H1 (cell line): Measurements from ENCODE around the gene SAE1. TPM values are rescaled to one million over a fixed set of nuclear protein-coding genes. Genes with fewer than 3 reads are reported as not detected.

Source experiments
- CBX5 ChIP-seq: fragments of 300-800, 300-1000 bp; sonication (generic); IDR thresholded peaks from 2 replicates; pipeline ENCODE4 v1.7.1; 2016; ENCODE audit warnings: antibody characterized with exemption, low read length, low read depth
- CEBPB ChIP-seq: IDR thresholded peaks from 2 replicates; pipeline ENCODE4 v1.6.1; 2012; ENCODE audit warnings: low read depth, low read length
- CREB1 ChIP-seq: IDR thresholded peaks from 2 replicates; pipeline ENCODE4 v1.6.1; 2012; ENCODE audit warnings: inconsistent platforms
- E2F6 ChIP-seq: IDR thresholded peaks from 2 replicates; pipeline ENCODE4 v1.6.1; 2012; ENCODE audit warnings: inconsistent platforms
- HDAC2 ChIP-seq, 2 experiments: fragments of 300-600 bp in 1 of 2; sonication (generic) in 1 of 2; IDR thresholded peaks; 2 replicates each; pipeline ENCODE4 v1.6.1; 2011 to 2012; ENCODE audit warnings: low read depth in 2 of 2, low read length in 2 of 2, mild to moderate bottlenecking in 2 of 2, moderate library complexity in 2 of 2, borderline replicate concordance in 1 of 2, inconsistent platforms in 1 of 2
- HDAC6 ChIP-seq: IDR thresholded peaks from one replicate; pipeline ENCODE4 v1.7.1; 2012; ENCODE audit warnings: low read depth, mild to moderate bottlenecking, inconsistent platforms, low read length, moderate library complexity
- JUN ChIP-seq: IDR thresholded peaks from 2 replicates; pipeline ENCODE4 v1.6.1; 2011; ENCODE audit warnings: low read depth, mild to moderate bottlenecking, improper control_type of control experiment, low read length
- JUND ChIP-seq: IDR thresholded peaks from 2 replicates; pipeline ENCODE4 v1.6.1; 2011; ENCODE audit warnings: mild to moderate bottlenecking, improper control_type of control experiment, low read length
- PHF8 ChIP-seq: fragments of 200-600 bp; sonication (generic); conservative IDR thresholded peaks from 2 replicates; pipeline ENCODE4 v1.7.1; 2012; ENCODE audit warnings: low read depth, mild to moderate bottlenecking, inconsistent platforms, low read length, moderate library complexity
- RAD21 ChIP-seq, 2 experiments: IDR thresholded peaks in 1 of 2; conservative IDR thresholded peaks in 1 of 2; 2 replicates each; pipeline ENCODE4 v1.6.1; 2011; ENCODE audit warnings: low read depth in 2 of 2, low read length in 2 of 2, improper control_type of control experiment in 1 of 2, inconsistent platforms in 1 of 2, mild to moderate bottlenecking in 1 of 2, moderate library complexity in 1 of 2
- SUZ12 ChIP-seq: fragments of 200-600 bp; sonication (generic); IDR thresholded peaks from 2 replicates; pipeline ENCODE4 v1.6.1; 2012; ENCODE audit warnings: mild to moderate bottlenecking, inconsistent platforms, low read length, moderate library complexity, mixed read lengths
- polyA plus RNA-seq, 7 experiments: library from polyadenylated mRNA; depleted of rRNA in 3 of 7; stranded (reverse) in 5 of 7; unstranded in 2 of 7; fragments of >200 nt in 5 of 7; fragments of 200-250 nt in 2 of 7; gene quantifications; 1 replicate in 5 of 7; 2 replicates in 1 of 7; 4 replicates in 1 of 7; pipeline versions ENCODE4 v1.2.1 to v1.2.3, GENCODE V29; 2011 to 2013; ENCODE audit warnings: missing spikeins in 2 of 7, mixed read lengths in 2 of 7
- total RNA-seq: library from RNA; stranded (reverse); fragmentation: NEBNext Ultra II Directional; extraction: Animal tissue kit (Norgen Biotek cat#: 25700); gene quantifications from 2 replicates; pipeline ENCODE4 v1.2.1, GENCODE V29; 2021
- TF ChIP-seq, protein P1 (sequence below): IDR thresholded peaks from 2 replicates; pipeline ENCODE4 v1.6.1; 2011; ENCODE audit warnings: low read length, improper control_type of control experiment
- TF ChIP-seq, protein P2 (sequence below): IDR thresholded peaks from 2 replicates; pipeline ENCODE4 v1.6.1; 2012; ENCODE audit warnings: low read length, inconsistent platforms

Gene SAE1
- total and polyA plus RNA-seq, 2 of the 8 experiments (the other 6 are each of a cell fraction or from before 2014, with no cell fraction given) = 213 to 268 TPM

- TF ChIP-seq E2F6 (no peak), SUZ12 (no peak), CBX5 (no peak), RAD21 (IDR thresholded peaks at IDR 0.05 in 1 of 2, conservative IDR thresholded peaks at IDR 0.05 in 1 of 2; ENCODE audit: low read depth in 2 of 2, low read length in 2 of 2) (no peak), JUND (peak; percentile 94), PHF8 (no peak), HDAC2 (IDR thresholded peaks at IDR 0.05; ENCODE audit: borderline replicate concordance in 1 of 2, low read depth in 2 of 2, low read length in 2 of 2) (no peak), JUN (peak; percentile 81), CREB1 (peak; percentile 74), CEBPB (no peak), HDAC6 (peak; percentile 46)
- TF ChIP-seq, protein P1, sequence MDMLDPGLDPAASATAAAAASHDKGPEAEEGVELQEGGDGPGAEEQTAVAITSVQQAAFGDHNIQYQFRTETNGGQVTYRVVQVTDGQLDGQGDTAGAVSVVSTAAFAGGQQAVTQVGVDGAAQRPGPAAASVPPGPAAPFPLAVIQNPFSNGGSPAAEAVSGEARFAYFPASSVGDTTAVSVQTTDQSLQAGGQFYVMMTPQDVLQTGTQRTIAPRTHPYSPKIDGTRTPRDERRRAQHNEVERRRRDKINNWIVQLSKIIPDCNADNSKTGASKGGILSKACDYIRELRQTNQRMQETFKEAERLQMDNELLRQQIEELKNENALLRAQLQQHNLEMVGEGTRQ = no peak
- TF ChIP-seq, protein P2, sequence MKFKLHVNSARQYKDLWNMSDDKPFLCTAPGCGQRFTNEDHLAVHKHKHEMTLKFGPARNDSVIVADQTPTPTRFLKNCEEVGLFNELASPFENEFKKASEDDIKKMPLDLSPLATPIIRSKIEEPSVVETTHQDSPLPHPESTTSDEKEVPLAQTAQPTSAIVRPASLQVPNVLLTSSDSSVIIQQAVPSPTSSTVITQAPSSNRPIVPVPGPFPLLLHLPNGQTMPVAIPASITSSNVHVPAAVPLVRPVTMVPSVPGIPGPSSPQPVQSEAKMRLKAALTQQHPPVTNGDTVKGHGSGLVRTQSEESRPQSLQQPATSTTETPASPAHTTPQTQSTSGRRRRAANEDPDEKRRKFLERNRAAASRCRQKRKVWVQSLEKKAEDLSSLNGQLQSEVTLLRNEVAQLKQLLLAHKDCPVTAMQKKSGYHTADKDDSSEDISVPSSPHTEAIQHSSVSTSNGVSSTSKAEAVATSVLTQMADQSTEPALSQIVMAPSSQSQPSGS = peak; percentile 94
Observed at GRCh38 chr19:47240996-47241918, 110.6 kb downstream of the SAE1 start (continued).
